Keratinocyte (primary cell): ENCODE measurements around the gene ZCWPW1. TPM values are rescaled to one million over a fixed set of nuclear protein-coding genes. Genes with fewer than 3 reads are reported as not detected.

Source experiments
- DNase-seq: peaks from one replicate; pipeline ENCODE4 v3.0.0-alpha.2; 2011; ENCODE audit warnings: low read depth, missing footprints, low spot score
- FAIRE-seq: peaks from 2 replicates; lab custom pipeline; 2011; peaks lifted over from hg19 to GRCh38; lab: Jason Lieb, UNC
- H2AFZ ChIP-seq: 2 replicates; pipeline ENCODE4 v1.6.0; 2012; ENCODE audit warnings: low read length, control low read depth, inconsistent platforms; ENCODE audit not compliant: control insufficient read depth
- H3K27ac ChIP-seq: 2 replicates; pipeline ENCODE4 v1.5.1; 2011; ENCODE audit warnings: low read length; ENCODE audit not compliant: control insufficient read depth, insufficient read depth
- H3K27me3 ChIP-seq: 3 replicates; pipeline ENCODE4 v1.6.0; 2011; ENCODE audit warnings: low read length; ENCODE audit not compliant: control insufficient read depth, insufficient read depth; ENCODE audit errors: extremely low read depth
- H3K36me3 ChIP-seq, 2 experiments: 2 replicates in 1 of 2; 3 replicates in 1 of 2; pipeline ENCODE4 v1.5.1; 2011; ENCODE audit warnings: low read length in 2 of 2, mild to moderate bottlenecking in 1 of 2; ENCODE audit not compliant: control insufficient read depth in 2 of 2, insufficient read depth in 2 of 2; ENCODE audit errors: extremely low read depth in 1 of 2
- H3K4me1 ChIP-seq: 3 replicates; pipeline ENCODE4 v1.5.1; 2011; ENCODE audit warnings: low read length; ENCODE audit not compliant: control insufficient read depth, insufficient read depth; ENCODE audit errors: extremely low read depth
- H3K4me2 ChIP-seq: 3 replicates; pipeline ENCODE4 v1.6.0; 2011; ENCODE audit warnings: low read depth, low read length; ENCODE audit not compliant: control insufficient read depth, insufficient read depth; ENCODE audit errors: extremely low read depth
- H3K4me3 ChIP-seq, 3 experiments: fragments of 200-600 bp in 1 of 3; sonication (generic) in 1 of 3; 2 replicates in 2 of 3; 3 replicates in 1 of 3; pipeline ENCODE4 v1.5.1; 2011 to 2016; ENCODE audit warnings: low read length in 3 of 3, mild to moderate bottlenecking in 3 of 3, control low read depth in 2 of 3, inconsistent platforms in 1 of 3, low read depth in 1 of 3, mixed read lengths in 1 of 3, mixed run types in 1 of 3, moderate library complexity in 1 of 3; ENCODE audit not compliant: control insufficient read depth in 2 of 3, insufficient read depth in 2 of 3; ENCODE audit errors: extremely low read depth in 1 of 3
- H3K79me2 ChIP-seq: 2 replicates; pipeline ENCODE4 v1.6.0; 2012; ENCODE audit warnings: low read length; ENCODE audit not compliant: control insufficient read depth, insufficient read depth
- H3K9ac ChIP-seq: 3 replicates; pipeline ENCODE4 v1.6.0; 2011; ENCODE audit warnings: low read length; ENCODE audit not compliant: control insufficient read depth, insufficient read depth; ENCODE audit errors: extremely low read depth
- H3K9me1 ChIP-seq: 3 replicates; pipeline ENCODE4 v1.6.0; 2011; ENCODE audit warnings: low read length; ENCODE audit not compliant: control insufficient read depth, insufficient read depth; ENCODE audit errors: extremely low read depth
- H3K9me3 ChIP-seq: 2 replicates; pipeline ENCODE4 v1.5.1; 2012; ENCODE audit warnings: low read depth, low read length; ENCODE audit not compliant: control insufficient read depth
- H4K20me1 ChIP-seq: 3 replicates; pipeline ENCODE4 v1.6.0; 2011; ENCODE audit warnings: low read length; ENCODE audit not compliant: control insufficient read depth, insufficient read depth; ENCODE audit errors: extremely low read depth
- EZH2 ChIP-seq: IDR thresholded peaks from one replicate; pipeline ENCODE4 v1.6.1; 2012; ENCODE audit warnings: inconsistent platforms, mild to moderate bottlenecking, low read length, moderate library complexity
- dilution Hi-C: fragments of 300-500 bp; cut with MboI; formaldehyde crosslinking; loops from one replicate; pipeline ENCODE4 v1.7.0; 2020; ENCODE audit warnings: low sequenced_read_pairs; ENCODE audit not compliant: extremely low pct_ligation_motif_present
- polyA plus RNA-seq, 5 experiments: library from polyadenylated mRNA; depleted of rRNA in 3 of 5; stranded (reverse) in 3 of 5; stranded (forward) in 1 of 5; unstranded in 1 of 5; fragments of >200 nt; gene quantifications; 1 replicate in 1 of 5; 2 replicates in 3 of 5; 3 replicates in 1 of 5; pipeline versions ENCODE4 v1.2.1 to v1.2.3, GENCODE V29; 2011 to 2012; ENCODE audit warnings: missing spikeins in 2 of 5, low read depth in 1 of 5, low replicate concordance in 1 of 5
- TF ChIP-seq, protein P1 (sequence below), 3 experiments: IDR thresholded peaks in 1 of 3; conservative IDR thresholded peaks in 1 of 3; optimal IDR thresholded peaks in 1 of 3; 2 replicates in 2 of 3; 3 replicates in 1 of 3; pipeline versions ENCODE3 to v1.5.1; 2011; ENCODE audit warnings: low read length in 3 of 3, mild to moderate bottlenecking in 3 of 3, moderate library complexity in 2 of 3, control low read depth in 1 of 3, inconsistent platforms in 1 of 3; ENCODE audit not compliant: insufficient read depth in 2 of 3; ENCODE audit errors: extremely low read depth in 1 of 3

Gene ZCWPW1
- polyA plus RNA-seq, 1 donor (not counting 4 experiments of a cell fraction or from before 2014, with no cell fraction given), result 1.4 TPM

DNA sequence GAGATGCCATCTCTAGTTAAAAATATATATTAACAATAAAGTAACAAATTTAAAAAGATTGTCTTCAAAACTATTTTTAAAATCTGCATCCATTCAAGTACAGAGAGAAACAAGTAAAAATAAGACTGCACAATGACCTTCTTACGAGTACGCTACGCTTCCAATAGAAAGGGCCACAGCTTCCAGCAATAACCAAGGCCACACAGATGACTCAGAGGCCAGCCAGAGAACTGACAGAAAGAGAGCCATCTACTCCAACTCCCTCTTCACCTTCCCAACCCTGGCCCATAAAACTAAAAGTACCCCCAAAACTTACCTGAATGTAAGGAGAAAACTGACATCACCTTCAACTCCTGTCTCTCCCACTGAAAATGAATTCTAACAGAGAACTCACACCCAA is 28.5 kb downstream of the ZCWPW1 start:
- H3K79me2 ChIP-seq, result no peaks in the 10 kb centered on the region
- H3K27ac ChIP-seq, result no peak overlapping the region
- no peaks in the 10 kb centered on the region for H3K4me1 ChIP-seq
- H3K36me3 ChIP-seq, result no peaks in the 10 kb centered on the region
- DNase-seq (no peak), FAIRE-seq (no peak)
- H3K9me3 ChIP-seq, result no peaks in the 10 kb centered on the region
- no peak overlapping the region for H3K4me2 ChIP-seq
- no peaks in the 10 kb centered on the region for H4K20me1 ChIP-seq
- no peak overlapping the region for H3K4me3 ChIP-seq
- H3K27me3 ChIP-seq, result peaks cover 12% of the 10 kb centered on the region
- dilution Hi-C loops, result no loop called here
- H3K9ac ChIP-seq, result no peak overlapping the region
- no peak overlapping the region for H2AFZ ChIP-seq
- TF ChIP-seq EZH2, result no peak
- TF ChIP-seq, protein P1, sequence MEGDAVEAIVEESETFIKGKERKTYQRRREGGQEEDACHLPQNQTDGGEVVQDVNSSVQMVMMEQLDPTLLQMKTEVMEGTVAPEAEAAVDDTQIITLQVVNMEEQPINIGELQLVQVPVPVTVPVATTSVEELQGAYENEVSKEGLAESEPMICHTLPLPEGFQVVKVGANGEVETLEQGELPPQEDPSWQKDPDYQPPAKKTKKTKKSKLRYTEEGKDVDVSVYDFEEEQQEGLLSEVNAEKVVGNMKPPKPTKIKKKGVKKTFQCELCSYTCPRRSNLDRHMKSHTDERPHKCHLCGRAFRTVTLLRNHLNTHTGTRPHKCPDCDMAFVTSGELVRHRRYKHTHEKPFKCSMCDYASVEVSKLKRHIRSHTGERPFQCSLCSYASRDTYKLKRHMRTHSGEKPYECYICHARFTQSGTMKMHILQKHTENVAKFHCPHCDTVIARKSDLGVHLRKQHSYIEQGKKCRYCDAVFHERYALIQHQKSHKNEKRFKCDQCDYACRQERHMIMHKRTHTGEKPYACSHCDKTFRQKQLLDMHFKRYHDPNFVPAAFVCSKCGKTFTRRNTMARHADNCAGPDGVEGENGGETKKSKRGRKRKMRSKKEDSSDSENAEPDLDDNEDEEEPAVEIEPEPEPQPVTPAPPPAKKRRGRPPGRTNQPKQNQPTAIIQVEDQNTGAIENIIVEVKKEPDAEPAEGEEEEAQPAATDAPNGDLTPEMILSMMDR (optimal IDR thresholded peaks at IDR 0.05 in 1 of 3, IDR thresholded peaks at IDR 0.05 in 1 of 3, conservative IDR thresholded peaks at IDR 0.05 in 1 of 3; ENCODE audit: extremely low read depth in 1 of 3, insufficient read depth in 2 of 3, low read length in 3 of 3), result no peak
- no peaks in the 10 kb centered on the region for H3K9me1 ChIP-seq

DNA sequence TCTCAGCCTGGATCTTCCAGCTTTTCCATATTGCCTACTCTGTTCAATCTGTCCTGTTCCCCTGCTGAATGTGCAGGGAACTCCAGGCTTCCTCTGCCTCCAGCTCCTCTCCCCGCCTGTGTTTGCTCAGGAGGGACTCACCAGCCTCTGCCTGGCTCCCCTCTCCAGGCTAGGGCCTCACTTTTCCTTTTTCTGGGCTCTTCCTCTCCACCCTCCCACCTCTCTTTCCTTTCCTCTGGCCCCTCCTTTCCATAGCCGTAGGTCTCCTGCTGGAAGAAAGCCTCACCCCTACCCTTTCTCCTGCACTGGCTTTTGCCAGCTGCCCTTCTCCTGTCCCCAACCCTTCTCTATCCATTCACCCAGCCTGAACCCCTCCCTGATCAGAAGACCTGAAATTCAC is 30.3 kb downstream of the ZCWPW1 start:
- Histone ChIP-seq H3K9ac (no peak overlapping the region), H3K9me3 (no peaks in the 10 kb centered on the region), H3K27ac (no peak overlapping the region), H3K4me1 (no peaks in the 10 kb centered on the region), H4K20me1 (no peaks in the 10 kb centered on the region), H3K36me3 (no peaks in the 10 kb centered on the region), H2AFZ (no peak overlapping the region), H3K27me3 (peaks cover 12% of the 10 kb centered on the region), H3K4me3 (no peak overlapping the region), H3K4me2 (no peak overlapping the region), H3K79me2 (no peaks in the 10 kb centered on the region), H3K9me1 (no peaks in the 10 kb centered on the region)
- dilution Hi-C loops, result no loop called here
- DNase-seq (no peak), FAIRE-seq (no peak)
- TF ChIP-seq, protein P1 (optimal IDR thresholded peaks at IDR 0.05 in 1 of 3, IDR thresholded peaks at IDR 0.05 in 1 of 3, conservative IDR thresholded peaks at IDR 0.05 in 1 of 3; ENCODE audit: extremely low read depth in 1 of 3, insufficient read depth in 2 of 3, low read length in 3 of 3), result no peak
- no peak for TF ChIP-seq EZH2
